ENCODE measurements around the gene SLC12A3.

DNA sequence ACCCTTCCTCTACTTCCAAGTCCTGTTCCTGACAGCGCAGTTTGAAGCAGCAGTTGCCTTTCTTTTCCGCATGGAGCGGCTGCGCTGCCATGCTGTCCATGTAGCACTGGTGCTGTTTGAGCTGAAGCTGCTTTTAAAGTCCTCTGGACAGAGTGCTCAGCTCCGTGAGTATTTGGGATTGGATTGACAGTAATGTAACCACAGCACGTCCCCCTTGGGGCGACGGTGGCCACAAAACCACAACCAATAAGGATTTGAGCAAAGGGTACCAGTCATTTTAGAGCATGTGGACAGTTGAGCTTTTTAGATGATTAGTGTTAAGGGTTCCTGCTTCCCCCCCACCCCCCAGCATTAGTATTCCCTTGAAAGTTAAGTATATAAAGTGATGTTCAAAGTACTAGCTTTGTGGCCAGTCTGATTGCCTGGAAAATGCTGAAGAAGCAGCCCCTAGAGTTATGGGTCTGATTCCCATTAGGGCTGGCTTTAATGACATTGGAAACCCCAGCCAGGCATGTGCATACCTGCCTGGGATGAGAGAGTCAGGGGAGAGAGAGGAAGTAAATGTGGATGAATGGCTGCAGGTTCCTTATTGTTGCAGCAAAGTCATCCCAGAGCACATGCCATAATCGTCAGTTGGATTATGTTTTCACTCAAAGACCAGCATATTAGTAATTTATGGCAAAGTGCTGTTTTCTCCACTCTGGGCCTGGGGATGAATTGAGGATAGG, 31.6 kb upstream of the SLC12A3 start:
- TF ChIP-seq, protein P1, sequence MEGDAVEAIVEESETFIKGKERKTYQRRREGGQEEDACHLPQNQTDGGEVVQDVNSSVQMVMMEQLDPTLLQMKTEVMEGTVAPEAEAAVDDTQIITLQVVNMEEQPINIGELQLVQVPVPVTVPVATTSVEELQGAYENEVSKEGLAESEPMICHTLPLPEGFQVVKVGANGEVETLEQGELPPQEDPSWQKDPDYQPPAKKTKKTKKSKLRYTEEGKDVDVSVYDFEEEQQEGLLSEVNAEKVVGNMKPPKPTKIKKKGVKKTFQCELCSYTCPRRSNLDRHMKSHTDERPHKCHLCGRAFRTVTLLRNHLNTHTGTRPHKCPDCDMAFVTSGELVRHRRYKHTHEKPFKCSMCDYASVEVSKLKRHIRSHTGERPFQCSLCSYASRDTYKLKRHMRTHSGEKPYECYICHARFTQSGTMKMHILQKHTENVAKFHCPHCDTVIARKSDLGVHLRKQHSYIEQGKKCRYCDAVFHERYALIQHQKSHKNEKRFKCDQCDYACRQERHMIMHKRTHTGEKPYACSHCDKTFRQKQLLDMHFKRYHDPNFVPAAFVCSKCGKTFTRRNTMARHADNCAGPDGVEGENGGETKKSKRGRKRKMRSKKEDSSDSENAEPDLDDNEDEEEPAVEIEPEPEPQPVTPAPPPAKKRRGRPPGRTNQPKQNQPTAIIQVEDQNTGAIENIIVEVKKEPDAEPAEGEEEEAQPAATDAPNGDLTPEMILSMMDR (conservative IDR thresholded peaks at IDR 0.05; ENCODE audit: low read depth, low read length): no peak
- TF ChIP-seq POLR2A (IDR thresholded peaks at IDR 0.05; ENCODE audit: low read depth, low read length) (no peak), CHD1 (IDR thresholded peaks at IDR 0.05; ENCODE audit: low read depth, low read length) (no peak), SMC3 (IDR thresholded peaks at IDR 0.05; ENCODE audit: low read depth, low read length) (no peak), RAD21 (IDR thresholded peaks at IDR 0.05; ENCODE audit: low read length) (no peak), CEBPB (IDR thresholded peaks at IDR 0.05; ENCODE audit: low read depth, low read length) (no peak), MAFK (IDR thresholded peaks at IDR 0.05; ENCODE audit: low read depth, low read length) (no peak)
